NCI-H748 (cell line): Measurements from ENCODE around the gene EXOC6.
A peak's percentile ranks its signal among the peaks of the same experiment; 100 is the strongest.
"Not testable (repeated sequence)": the region's sequence is repeated elsewhere in the genome, so short reads cannot be mapped to it uniquely, and the experiment has no call there.

Experiments
- DNase-seq: peaks from one replicate; lab custom pipeline; 2025; ENCODE audit not compliant: unreplicated experiment; lab: John Stamatoyannopoulos, UW

Gene EXOC6

GRCh38 chr10:92876509-92877036, 28.3 kb downstream of the EXOC6 start:
- DNase-seq: no peak

- DNase-seq: peak; percentile 43
These were observed 32.0 kb downstream of the EXOC6 start for GRCh38 chr10:92880233-92880861.

- no peak for DNase-seq
These were observed 32.6 kb downstream of the EXOC6 start for GRCh38 chr10:92880917-92881316.

- no peak for DNase-seq
These were observed 38.1 kb downstream of the EXOC6 start for GRCh38 chr10:92886334-92886961.

- DNase-seq: no peak
These were observed 42.2 kb downstream of the EXOC6 start for GRCh38 chr10:92890471-92890870.

- peak; percentile 31 for DNase-seq
These were observed 43.8 kb downstream of the EXOC6 start for GRCh38 chr10:92891885-92892690.

GRCh38 chr10:92892691-92893054, 44.4 kb downstream of the EXOC6 start:
- no peak for DNase-seq

GRCh38 chr10:92894081-92894655, 45.8 kb downstream of the EXOC6 start:
- no peak for DNase-seq

GRCh38 chr10:92897916-92898315, 49.6 kb downstream of the EXOC6 start:
- no peak for DNase-seq

- DNase-seq: no peak
These were observed 53.5 kb downstream of the EXOC6 start for GRCh38 chr10:92901819-92902251.

GRCh38 chr10:92903633-92904032, 55.3 kb downstream of the EXOC6 start:
- DNase-seq: no peak

GRCh38 chr10:92907280-92907679, 59.0 kb downstream of the EXOC6 start:
- no peak for DNase-seq

- not testable (repeated sequence) for DNase-seq
These were observed 64.3 kb downstream of the EXOC6 start for GRCh38 chr10:92912631-92913030.

- no peak for DNase-seq
These were observed 65.7 kb downstream of the EXOC6 start for GRCh38 chr10:92913973-92914372.

GRCh38 chr10:92914478-92915325, 66.4 kb downstream of the EXOC6 start:
- DNase-seq: peak; percentile 37

GRCh38 chr10:92915892-92916291, 67.6 kb downstream of the EXOC6 start:
- DNase-seq: no peak

GRCh38 chr10:92916433-92916832, 68.1 kb downstream of the EXOC6 start:
- DNase-seq: no peak

- no peak for DNase-seq
These were observed 70.3 kb downstream of the EXOC6 start for GRCh38 chr10:92918603-92919002.

- no peak for DNase-seq
These were observed 72.5 kb downstream of the EXOC6 start for GRCh38 chr10:92920866-92921265.

- DNase-seq: no peak
These were observed 75.1 kb downstream of the EXOC6 start for GRCh38 chr10:92923416-92923815.

- no peak for DNase-seq
These were observed 81.6 kb downstream of the EXOC6 start for GRCh38 chr10:92929896-92930295.
